K562 (cell line): ENCODE results near the gene C17orf113. TPM values are rescaled to one million over a fixed set of nuclear protein-coding genes. Genes with fewer than 3 reads are reported as not detected.

ENCODE experiments used
- ATAC-seq: fragments of 200-7000 bp; cut with Tn5 transposase; 3 replicates; pipeline ENCODE4 v1.9.1; 2020; ENCODE audit warnings: moderate library complexity
- BruUV-seq: library from RNA; stranded (reverse); fragments of 400-500 nt; replicated peaks from 2 replicates; lab custom pipeline; 2021; lab: Mats Ljungman, UMichigan
- CTCF ChIA-PET: fragments of 300-600 bp; formaldehyde crosslinking; extraction: SDS; loops from one replicate; lab custom pipeline; 2021; ENCODE audit warnings: low intra/inter-chr PET ratio; lab: Yijun Ruan, JAX
- POLR2A ChIA-PET: fragments of 300-600, 350-650 bp; sonication (Branson Sonifier 250); formaldehyde crosslinking; extraction: SDS; loops from one replicate; lab custom pipeline; 2021; ENCODE audit warnings: antibody characterized with exemption, inconsistent platforms; lab: Yijun Ruan, JAX
- DNase-seq, 4 experiments: peaks; one replicate each; pipeline versions ENCODE4 v3.0.0 to v3.0.0-alpha.2; 2011 to 2018; ENCODE audit warnings: low spot score in 3 of 4, mixed read lengths in 3 of 4; ENCODE audit errors: extremely low read depth in 1 of 4
- FAIRE-seq: peaks from 2 replicates; lab custom pipeline; 2011; peaks lifted over from hg19 to GRCh38; lab: Jason Lieb, UNC
- H2AFZ ChIP-seq: 2 replicates; pipeline ENCODE4 v1.6.0; 2011; ENCODE audit warnings: low read depth, low read length, control low read depth, inconsistent platforms
- H3K27ac ChIP-seq: fragments of 200-600 bp; 3 replicates; pipeline ENCODE4 v1.8.0; 2011; ENCODE audit warnings: low read depth, mild to moderate bottlenecking, control low read depth, inconsistent platforms, low read length, moderate library complexity, mixed read lengths; ENCODE audit errors: extremely low read depth
- H3K27me3 ChIP-seq, 2 experiments: fragments of 300-600 bp in 1 of 2; 2 replicates in 1 of 2; 3 replicates in 1 of 2; pipeline versions ENCODE4 v1.6.0 to v1.8.0; 2011; ENCODE audit warnings: inconsistent platforms in 2 of 2, low read length in 2 of 2, mild to moderate bottlenecking in 1 of 2, mixed read lengths in 1 of 2, moderate library complexity in 1 of 2; ENCODE audit not compliant: control insufficient read depth in 2 of 2, insufficient read depth in 2 of 2
- H3K36me3 ChIP-seq: fragments of 300-600 bp; 3 replicates; pipeline ENCODE4 v1.8.0; 2011; ENCODE audit warnings: mild to moderate bottlenecking, low read length, inconsistent platforms; ENCODE audit not compliant: control insufficient read depth, insufficient read depth
- H3K4me1 ChIP-seq, 2 experiments: fragments of 200-600 bp in 1 of 2; replicated peaks in 1 of 2; 2 replicates in 1 of 2; 3 replicates in 1 of 2; pipeline versions ENCODE4 v1.5.1 to v1.8.0; 2011; ENCODE audit warnings: inconsistent platforms in 2 of 2, low read length in 2 of 2, mild to moderate bottlenecking in 1 of 2, mixed read lengths in 1 of 2, moderate library complexity in 1 of 2; ENCODE audit not compliant: control insufficient read depth in 2 of 2, insufficient read depth in 2 of 2
- H3K4me2 ChIP-seq: 2 replicates; pipeline ENCODE4 v1.6.1; 2011; ENCODE audit warnings: low read length, control low read depth, inconsistent platforms, mixed read lengths; ENCODE audit not compliant: insufficient read depth
- H3K4me3 ChIP-seq: fragments of 200-600 bp; sonication (generic), shearing (Covaris generic); 2 replicates; pipeline ENCODE4 v1.5.1; 2016; ENCODE audit warnings: control low read depth, inconsistent platforms
- H3K79me2 ChIP-seq: fragments of 200-600 bp; 3 replicates; pipeline ENCODE4 v1.8.0; 2011; ENCODE audit warnings: low read length, inconsistent platforms; ENCODE audit not compliant: control insufficient read depth, insufficient read depth
- H3K9ac ChIP-seq, 2 experiments: 2 replicates each; pipeline versions ENCODE4 v1.6.0 to v1.6.1; 2011; ENCODE audit warnings: low read depth in 2 of 2, low read length in 2 of 2, control low read depth in 1 of 2, inconsistent platforms in 1 of 2, mild to moderate bottlenecking in 1 of 2, mixed read lengths in 1 of 2; ENCODE audit not compliant: insufficient read depth in 1 of 2
- H3K9me1 ChIP-seq: one replicate; pipeline ENCODE4 v1.6.0; 2011; ENCODE audit warnings: inconsistent platforms, mild to moderate bottlenecking, low read length, moderate library complexity; ENCODE audit not compliant: control insufficient read depth, insufficient read depth
- H3K9me3 ChIP-seq: replicated peaks from 2 replicates; pipeline ENCODE4 v1.5.1; 2011; ENCODE audit warnings: low read depth, low read length, inconsistent platforms; ENCODE audit not compliant: control insufficient read depth, insufficient read depth
- H4K20me1 ChIP-seq: replicated peaks from 2 replicates; pipeline ENCODE4 v1.6.1; 2011; ENCODE audit warnings: low read length, inconsistent platforms, mixed read lengths; ENCODE audit not compliant: control insufficient read depth, insufficient read depth
- CAMTA2 ChIP-seq: fragments of 250-450 bp; sonication (Bioruptor Pico); conservative IDR thresholded peaks from 2 replicates; pipeline ENCODE4 v1.5.1; 2022
- CHAMP1 ChIP-seq: fragments of 450-650 bp; IDR thresholded peaks from 2 replicates; pipeline ENCODE4 v1.6.1; 2016; ENCODE audit warnings: mild to moderate bottlenecking
- EP300 ChIP-seq: IDR thresholded peaks from 2 replicates; pipeline ENCODE4 v1.6.1; 2012; ENCODE audit warnings: low read length, improper control_type of control experiment
- GATAD2A ChIP-seq: fragments of 450-650 bp; IDR thresholded peaks from 2 replicates; pipeline ENCODE4 v1.6.1; 2017
- OTX1 ChIP-seq: fragments of 450-650 bp; formaldehyde crosslinking; IDR thresholded peaks from 2 replicates; pipeline ENCODE4 v1.4.0; 2022; ENCODE audit warnings: mild to moderate bottlenecking
- RAD21 ChIP-seq, 2 experiments: fragments of 250-450 bp in 1 of 2; fragments of 450-650 bp in 1 of 2; sonication (Bioruptor Pico) in 1 of 2; formaldehyde crosslinking in 1 of 2; IDR thresholded peaks in 1 of 2; conservative IDR thresholded peaks in 1 of 2; 2 replicates each; pipeline versions ENCODE4 v1.4.0 to v1.8.0; 2020 to 2022; ENCODE audit warnings: mild to moderate bottlenecking in 2 of 2, moderate library complexity in 1 of 2
- RFX7 ChIP-seq: fragments of 250-450 bp; sonication (Bioruptor Pico); IDR thresholded peaks from 2 replicates; pipeline ENCODE4 v1.5.1; 2021; ENCODE audit warnings: mild to moderate bottlenecking
- ZBTB5 ChIP-seq: fragments of 450-650 bp; IDR thresholded peaks from 2 replicates; pipeline ENCODE4 v1.6.1; 2017; ENCODE audit warnings: antibody characterized with exemption
- ZNF77 ChIP-seq: fragments of 250-450 bp; sonication (Bioruptor Pico); IDR thresholded peaks from 2 replicates; pipeline ENCODE4 v1.5.0; 2020
- WGBS: fragments of 100-300 bp; shearing (Covaris generic); methylation state at CpG from one replicate; pipeline ENCODE4 v1.1.6; 2016; ENCODE audit warnings: low coverage, mixed read lengths; ENCODE audit not compliant: insufficient coverage; ENCODE audit errors: missing lambda C conversion rate; 5-methylcytosine and 5-hydroxymethylcytosine counted together
- in situ Hi-C: fragments of 300-500 bp; cut with MboI; formaldehyde crosslinking; loops from 4 replicates; pipeline ENCODE4 v1.15.0; 2018; ENCODE audit warnings: inconsistent platforms, mixed read lengths
- intact Hi-C: fragments of 100-400 bp; cut with micrococcal nuclease; formaldehyde crosslinking; loops from 2 replicates; pipeline ENCODE4 v1.14.2; 2022
- polyA plus RNA-seq, 8 experiments: library from polyadenylated mRNA; depleted of rRNA in 4 of 8; stranded (reverse) in 5 of 8; unstranded in 3 of 8; fragments of >200 nt; fragmentation: Nextera tagmentation in 2 of 8; fragmentation: Illumina TruSeq in 1 of 8; extraction: Ambion mirVana in 2 of 8; extraction: Trizol in 1 of 8; gene quantifications; 2 replicates each; pipeline versions ENCODE4 v1.2.1 to v1.2.3, GENCODE V29; 2011 to 2014; ENCODE audit warnings: inconsistent platforms in 1 of 8, missing spikeins in 1 of 8
- total RNA-seq, 7 experiments: library from RNA; depleted of rRNA in 6 of 7; stranded (reverse); fragments of >200 nt in 6 of 7; fragmentation: Illumina TruSeq in 2 of 7; extraction: Trizol in 2 of 7; gene quantifications; 2 replicates each; pipeline versions ENCODE4 v1.2.1 to v1.2.3, GENCODE V29; 2011 to 2021; ENCODE audit warnings: low replicate concordance in 1 of 7
- TF ChIP-seq, protein P1 (sequence below): fragments of 450-650 bp; IDR thresholded peaks from 2 replicates; pipeline ENCODE4 v1.6.1; 2016; ENCODE audit warnings: low read depth, mild to moderate bottlenecking, moderate library complexity
- TF ChIP-seq, protein P2 (sequence below): sonication (generic); formaldehyde crosslinking; IDR thresholded peaks from 2 replicates; pipeline ENCODE4 v1.8.0; 2023; ENCODE audit warnings: missing genetic modification reagents, mild to moderate bottlenecking, borderline replicate concordance

C17orf113 gene
- total and polyA plus RNA-seq, 9 of the 15 experiments (the other 6 are each of a cell fraction or from before 2014, with no cell fraction given), result 0.10 to 1.2 (median 0.31) TPM

- WGBS, result 100% methylated on average over 2 of the region's 2 CpGs
- H3K79me2 ChIP-seq, result no peaks in the 10 kb centered on the region
- CTCF ChIA-PET, result no interaction called here
Observed at GRCh38 chr17:41988418-41988817, 62.0 kb downstream of the C17orf113 start.

More at GRCh38 chr17:41988418-41988817, 62.0 kb downstream of the C17orf113 start:
- Histone ChIP-seq H3K36me3 (peaks cover 98% of the 10 kb centered on the region), H3K27me3 (no peaks in the 10 kb centered on the region), H4K20me1 (no peaks in the 10 kb centered on the region), H3K9me3 (no peaks in the 10 kb centered on the region), H3K4me1 (no peaks in the 10 kb centered on the region), H3K4me3 (no peak overlapping the region), H3K27ac (no peak overlapping the region), H3K4me2 (no peak overlapping the region), H2AFZ (no peak overlapping the region), H3K9me1 (no peaks in the 10 kb centered on the region), H3K9ac (no peak overlapping the region)
- in situ Hi-C loops, result no loop called here
- FAIRE-seq (no peak), DNase-seq (no peak), ATAC-seq (no peak)
- TF ChIP-seq, protein P1, sequence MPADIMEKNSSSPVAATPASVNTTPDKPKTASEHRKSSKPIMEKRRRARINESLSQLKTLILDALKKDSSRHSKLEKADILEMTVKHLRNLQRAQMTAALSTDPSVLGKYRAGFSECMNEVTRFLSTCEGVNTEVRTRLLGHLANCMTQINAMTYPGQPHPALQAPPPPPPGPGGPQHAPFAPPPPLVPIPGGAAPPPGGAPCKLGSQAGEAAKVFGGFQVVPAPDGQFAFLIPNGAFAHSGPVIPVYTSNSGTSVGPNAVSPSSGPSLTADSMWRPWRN, result no peak
- no peak for TF ChIP-seq OTX1 (CRISPR knock-in tag)
- TF ChIP-seq, protein P2, sequence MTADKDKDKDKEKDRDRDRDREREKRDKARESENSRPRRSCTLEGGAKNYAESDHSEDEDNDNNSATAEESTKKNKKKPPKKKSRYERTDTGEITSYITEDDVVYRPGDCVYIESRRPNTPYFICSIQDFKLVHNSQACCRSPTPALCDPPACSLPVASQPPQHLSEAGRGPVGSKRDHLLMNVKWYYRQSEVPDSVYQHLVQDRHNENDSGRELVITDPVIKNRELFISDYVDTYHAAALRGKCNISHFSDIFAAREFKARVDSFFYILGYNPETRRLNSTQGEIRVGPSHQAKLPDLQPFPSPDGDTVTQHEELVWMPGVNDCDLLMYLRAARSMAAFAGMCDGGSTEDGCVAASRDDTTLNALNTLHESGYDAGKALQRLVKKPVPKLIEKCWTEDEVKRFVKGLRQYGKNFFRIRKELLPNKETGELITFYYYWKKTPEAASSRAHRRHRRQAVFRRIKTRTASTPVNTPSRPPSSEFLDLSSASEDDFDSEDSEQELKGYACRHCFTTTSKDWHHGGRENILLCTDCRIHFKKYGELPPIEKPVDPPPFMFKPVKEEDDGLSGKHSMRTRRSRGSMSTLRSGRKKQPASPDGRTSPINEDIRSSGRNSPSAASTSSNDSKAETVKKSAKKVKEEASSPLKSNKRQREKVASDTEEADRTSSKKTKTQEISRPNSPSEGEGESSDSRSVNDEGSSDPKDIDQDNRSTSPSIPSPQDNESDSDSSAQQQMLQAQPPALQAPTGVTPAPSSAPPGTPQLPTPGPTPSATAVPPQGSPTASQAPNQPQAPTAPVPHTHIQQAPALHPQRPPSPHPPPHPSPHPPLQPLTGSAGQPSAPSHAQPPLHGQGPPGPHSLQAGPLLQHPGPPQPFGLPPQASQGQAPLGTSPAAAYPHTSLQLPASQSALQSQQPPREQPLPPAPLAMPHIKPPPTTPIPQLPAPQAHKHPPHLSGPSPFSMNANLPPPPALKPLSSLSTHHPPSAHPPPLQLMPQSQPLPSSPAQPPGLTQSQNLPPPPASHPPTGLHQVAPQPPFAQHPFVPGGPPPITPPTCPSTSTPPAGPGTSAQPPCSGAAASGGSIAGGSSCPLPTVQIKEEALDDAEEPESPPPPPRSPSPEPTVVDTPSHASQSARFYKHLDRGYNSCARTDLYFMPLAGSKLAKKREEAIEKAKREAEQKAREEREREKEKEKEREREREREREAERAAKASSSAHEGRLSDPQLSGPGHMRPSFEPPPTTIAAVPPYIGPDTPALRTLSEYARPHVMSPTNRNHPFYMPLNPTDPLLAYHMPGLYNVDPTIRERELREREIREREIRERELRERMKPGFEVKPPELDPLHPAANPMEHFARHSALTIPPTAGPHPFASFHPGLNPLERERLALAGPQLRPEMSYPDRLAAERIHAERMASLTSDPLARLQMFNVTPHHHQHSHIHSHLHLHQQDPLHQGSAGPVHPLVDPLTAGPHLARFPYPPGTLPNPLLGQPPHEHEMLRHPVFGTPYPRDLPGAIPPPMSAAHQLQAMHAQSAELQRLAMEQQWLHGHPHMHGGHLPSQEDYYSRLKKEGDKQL (CRISPR knock-in tag), result no peak
- no peak for TF ChIP-seq RAD21 (CRISPR knock-in tag; conservative IDR thresholded peaks at IDR 0.05 in 1 of 2, IDR thresholded peaks at IDR 0.05 in 1 of 2)
- TF ChIP-seq GATAD2A, result no peak
- no peak for TF ChIP-seq CAMTA2 (CRISPR knock-in tag)
- TF ChIP-seq ZNF77 (CRISPR knock-in tag), result no peak
- TF ChIP-seq EP300, result no peak
- no peak for TF ChIP-seq ZBTB5
- TF ChIP-seq RFX7 (CRISPR knock-in tag), result no peak
- TF ChIP-seq CHAMP1, result no peak
- POLR2A ChIA-PET, result interaction anchor here (0.6 to 3.8 kb wide), 4 partner anchors 10 to 38 kb away, joined by 3 to 16 read pairs (median 4); no protein-coding TSS in a partner anchor
- BruUV-seq, result no TSS peak
- intact Hi-C loops, result no loop called here
